HCT116 (cell line): ENCODE data around the gene NDUFS7.

ENCODE experiments used
- ATF3 ChIP-seq: IDR thresholded peaks from 2 replicates; pipeline ENCODE4 v1.6.1; 2012
- CTCF ChIP-seq, 3 experiments: fragments of 200-600 bp in 1 of 3; sonication (generic) in 1 of 3; IDR thresholded peaks in 2 of 3; conservative IDR thresholded peaks in 1 of 3; 2 replicates each; pipeline ENCODE4 v1.5.1; 2012 to 2017; ENCODE audit warnings: low read depth in 2 of 3, low read length in 2 of 3, antibody characterized with exemption in 1 of 3, borderline replicate concordance in 1 of 3, control low read depth in 1 of 3, mild to moderate bottlenecking in 1 of 3, mixed read lengths in 1 of 3, mixed run types in 1 of 3, moderate library complexity in 1 of 3; ENCODE audit not compliant: insufficient read depth in 1 of 3
- FOSL1 ChIP-seq: IDR thresholded peaks from 2 replicates; pipeline ENCODE4 v1.6.1; 2012; ENCODE audit warnings: low read depth
- POLR2A ChIP-seq: IDR thresholded peaks from 2 replicates; pipeline ENCODE4 v1.7.0; 2011; ENCODE audit warnings: borderline replicate concordance; ENCODE audit not compliant: insufficient read depth, insufficient read length; ENCODE audit errors: extremely low read depth
- RAD21 ChIP-seq: IDR thresholded peaks from 2 replicates; pipeline ENCODE4 v1.6.1; 2012; ENCODE audit warnings: low read depth, mild to moderate bottlenecking
- SP1 ChIP-seq: IDR thresholded peaks from 2 replicates; pipeline ENCODE4 v1.6.1; 2012; ENCODE audit warnings: low read depth

GRCh38 chr19:1357531-1358109, 26.1 kb upstream of the NDUFS7 start:
- TF ChIP-seq SP1 (no peak), ATF3 (no peak), CTCF (IDR thresholded peaks at IDR 0.05 in 2 of 3, conservative IDR thresholded peaks at IDR 0.05 in 1 of 3; ENCODE audit: borderline replicate concordance in 1 of 3, insufficient read depth in 1 of 3, low read depth in 2 of 3, low read length in 2 of 3) (no peak), POLR2A (no peak), RAD21 (no peak), FOSL1 (no peak)
